Activated T-cell treated with anti-CD3 and anti-CD28 coated beads, Interleukin-2, amount 50 U/mL, for 72 hours (primary cell): Measurements from ENCODE around the gene NOTCH4. TPM values are rescaled to one million over a fixed set of nuclear protein-coding genes. Genes with fewer than 3 reads are reported as not detected.
"Not testable (repeated sequence)": the region's sequence is repeated elsewhere in the genome, so short reads cannot be mapped to it uniquely, and the experiment has no call there.

Experiments used
- ATAC-seq, 2 donors: fragments of 150-1000 bp; cut with Tn5 transposase; replicated peaks in 1 of 2; 2 replicates each; pipeline ENCODE4 v1.10.0; 2021; ENCODE audit warnings: moderate library complexity in 2 of 2, mild to moderate bottlenecking in 1 of 2
- DNase-seq, 2 donors: peaks; one replicate each; pipeline ENCODE4 v3.0.0; 2021 to 2022; ENCODE audit warnings: mixed read lengths in 1 of 2
- H3K27ac Mint-ChIP-seq: one replicate; pipeline ENCODE4 v1.8.0; 2022; ENCODE audit warnings: mild to moderate bottlenecking, moderate library complexity, mixed read lengths
- H3K27me3 Mint-ChIP-seq: one replicate; pipeline ENCODE4 v1.8.0; 2022; ENCODE audit warnings: low read depth, mixed read lengths
- H3K36me3 Mint-ChIP-seq, 2 donors: one replicate each; pipeline ENCODE4 v1.8.0; 2022; ENCODE audit warnings: mixed read lengths in 2 of 2, mild to moderate bottlenecking in 1 of 2; ENCODE audit not compliant: insufficient read depth in 2 of 2
- H3K4me1 Mint-ChIP-seq: one replicate; pipeline ENCODE4 v1.8.0; 2022; ENCODE audit warnings: low read depth, mixed read lengths
- H3K4me3 Mint-ChIP-seq, 2 donors: one replicate each; pipeline ENCODE4 v1.8.0; 2022; ENCODE audit warnings: mild to moderate bottlenecking in 2 of 2, mixed read lengths in 2 of 2, moderate library complexity in 2 of 2
- H3K9me3 Mint-ChIP-seq, 2 donors: one replicate each; pipeline ENCODE4 v1.8.0; 2022; ENCODE audit warnings: mixed read lengths in 2 of 2
- total RNA-seq, 2 donors: library from RNA; stranded (reverse); gene quantifications; one replicate each; pipeline ENCODE4 v1.2.3, GENCODE V29; 2022

Gene NOTCH4
- total RNA-seq, 2 donors from 2014 or later: 0.63 to 0.79 TPM

GRCh38 chr6:32212076-32212760 is 11.6 kb downstream of the NOTCH4 start:
- H3K36me3 Mint-ChIP-seq: no peaks in the 10 kb centered on the region
- DNase-seq: no peak
- H3K27ac Mint-ChIP-seq: no peak overlapping the region
- no peaks in the 10 kb centered on the region for H3K9me3 Mint-ChIP-seq
- no peaks in the 10 kb centered on the region for H3K27me3 Mint-ChIP-seq
- H3K4me1 Mint-ChIP-seq: no peaks in the 10 kb centered on the region
- H3K4me3 Mint-ChIP-seq: no peak overlapping the region
- ATAC-seq: no peak

- not testable (repeated sequence) for H3K4me3 Mint-ChIP-seq, H3K27me3 Mint-ChIP-seq, H3K27ac Mint-ChIP-seq, ATAC-seq, H3K9me3 Mint-ChIP-seq, DNase-seq, H3K36me3 Mint-ChIP-seq, H3K4me1 Mint-ChIP-seq
These were observed 12.4 kb downstream of the NOTCH4 start for GRCh38 chr6:32211432-32211831.

- Mint-ChIP-seq H3K27ac (no peak overlapping the region), H3K27me3 (no peaks in the 10 kb centered on the region), H3K4me3 (no peak overlapping the region), H3K4me1 (no peaks in the 10 kb centered on the region), H3K36me3 (no peaks in the 10 kb centered on the region), H3K9me3 (peaks cover 0 to 2% of the 10 kb centered on the region in 2 donors)
- ATAC-seq: no peak
- no peak for DNase-seq
These were observed 13.7 kb downstream of the NOTCH4 start for GRCh38 chr6:32210191-32210601.

- H3K27ac Mint-ChIP-seq: no peak overlapping the region
- peaks cover 0 to 2% of the 10 kb centered on the region in 2 donors for H3K9me3 Mint-ChIP-seq
- H3K4me3 Mint-ChIP-seq: no peak overlapping the region
- DNase-seq: no peak
- H3K4me1 Mint-ChIP-seq: no peaks in the 10 kb centered on the region
- peaks cover 6% of the 10 kb centered on the region for H3K27me3 Mint-ChIP-seq
- H3K36me3 Mint-ChIP-seq: no peaks in the 10 kb centered on the region
- no peak for ATAC-seq
These were observed 14.9 kb downstream of the NOTCH4 start for GRCh38 chr6:32208996-32209395.

GRCh38 chr6:32204268-32204715 is 19.6 kb downstream of the NOTCH4 start:
- no peak overlapping the region for H3K4me3 Mint-ChIP-seq
- peaks cover 0 to 2% of the 10 kb centered on the region in 2 donors for H3K9me3 Mint-ChIP-seq
- DNase-seq (no peak), ATAC-seq (no peak)
- peaks cover 6% of the 10 kb centered on the region for H3K27me3 Mint-ChIP-seq
- H3K4me1 Mint-ChIP-seq: no peaks in the 10 kb centered on the region
- no peaks in the 10 kb centered on the region for H3K36me3 Mint-ChIP-seq
- H3K27ac Mint-ChIP-seq: no peak overlapping the region

- Mint-ChIP-seq H3K4me1 (no peaks in the 10 kb centered on the region), H3K4me3 (no peak overlapping the region), H3K9me3 (peaks cover 0 to 2% of the 10 kb centered on the region in 2 donors), H3K27ac (no peak overlapping the region), H3K36me3 (no peaks in the 10 kb centered on the region), H3K27me3 (peaks cover 6% of the 10 kb centered on the region)
- ATAC-seq (no peak), DNase-seq (no peak)
These were observed 20.2 kb downstream of the NOTCH4 start for GRCh38 chr6:32203426-32204267.

GRCh38 chr6:32202186-32202585 is 21.7 kb downstream of the NOTCH4 start:
- Mint-ChIP-seq H3K27me3 (peaks cover 6% of the 10 kb centered on the region), H3K4me3 (no peak overlapping the region), H3K27ac (no peak overlapping the region), H3K9me3 (peaks cover 0 to 2% of the 10 kb centered on the region in 2 donors), H3K36me3 (no peaks in the 10 kb centered on the region), H3K4me1 (peaks cover under 1% of the 10 kb centered on the region)
- ATAC-seq (no peak), DNase-seq (no peak)

GRCh38 chr6:32200711-32201475 is 23.0 kb downstream of the NOTCH4 start:
- no peak for ATAC-seq
- Mint-ChIP-seq H3K27me3 (peaks cover 6% of the 10 kb centered on the region), H3K9me3 (no peaks in the 10 kb centered on the region), H3K36me3 (no peaks in the 10 kb centered on the region), H3K27ac (no peak overlapping the region), H3K4me3 (no peak overlapping the region), H3K4me1 (peaks cover 12% of the 10 kb centered on the region)
- DNase-seq: no peak

GRCh38 chr6:32198866-32199265 is 25.0 kb downstream of the NOTCH4 start:
- H3K4me1 Mint-ChIP-seq: peaks cover 27% of the 10 kb centered on the region
- H3K4me3 Mint-ChIP-seq: no peak overlapping the region
- H3K27ac Mint-ChIP-seq: no peak overlapping the region
- no peaks in the 10 kb centered on the region for H3K27me3 Mint-ChIP-seq
- no peaks in the 10 kb centered on the region for H3K9me3 Mint-ChIP-seq
- ATAC-seq (no peak), DNase-seq (no peak)
- no peaks in the 10 kb centered on the region for H3K36me3 Mint-ChIP-seq

GRCh38 chr6:32198345-32198696 is 25.5 kb downstream of the NOTCH4 start:
- no peaks in the 10 kb centered on the region for H3K9me3 Mint-ChIP-seq
- no peaks in the 10 kb centered on the region for H3K27me3 Mint-ChIP-seq
- no peak overlapping the region for H3K4me3 Mint-ChIP-seq
- H3K4me1 Mint-ChIP-seq: peaks cover 32% of the 10 kb centered on the region
- H3K36me3 Mint-ChIP-seq: no peaks in the 10 kb centered on the region
- ATAC-seq (no peak), DNase-seq (no peak)
- no peak overlapping the region for H3K27ac Mint-ChIP-seq

GRCh38 chr6:32196682-32197616 is 26.9 kb downstream of the NOTCH4 start:
- DNase-seq: no peak
- Mint-ChIP-seq H3K9me3 (no peaks in the 10 kb centered on the region), H3K4me3 (peak overlapping the region; percentile 93 to 95), H3K27ac (peak overlapping the region; percentile 96), H3K36me3 (no peaks in the 10 kb centered on the region), H3K4me1 (peaks cover 42% of the 10 kb centered on the region), H3K27me3 (no peaks in the 10 kb centered on the region)
- no peak for ATAC-seq

GRCh38 chr6:32195902-32196681 is 27.8 kb downstream of the NOTCH4 start:
- peak overlapping the region; percentile 96 for H3K27ac Mint-ChIP-seq
- no peaks in the 10 kb centered on the region for H3K9me3 Mint-ChIP-seq

More at GRCh38 chr6:32195902-32196681, 27.8 kb downstream of the NOTCH4 start:
- no peaks in the 10 kb centered on the region for H3K27me3 Mint-ChIP-seq
- H3K36me3 Mint-ChIP-seq: peaks cover 3 to 5% of the 10 kb centered on the region in 2 donors
- peak; percentile 87 to 90 for ATAC-seq
- peaks cover 50% of the 10 kb centered on the region for H3K4me1 Mint-ChIP-seq
- peak overlapping the region; percentile 93 to 95 for H3K4me3 Mint-ChIP-seq
- peak; percentile 70 to 78 for DNase-seq
